SK-N-SH (cell line): Measurements from ENCODE around the gene ZKSCAN5. TPM values are rescaled to one million over a fixed set of nuclear protein-coding genes. Genes with fewer than 3 reads are reported as not detected.

ENCODE experiments used
- CTCF ChIA-PET: fragments of 300-600, 350-600 bp; formaldehyde crosslinking; extraction: SDS; loops from one replicate; lab custom pipeline; 2021; lab: Yijun Ruan, JAX
- POLR2A ChIA-PET: fragments of 350-600 bp; sonication (Branson Sonifier 250); formaldehyde crosslinking; extraction: SDS; loops from one replicate; lab custom pipeline; 2020; ENCODE audit warnings: antibody characterized with exemption, inconsistent platforms; lab: Yijun Ruan, JAX
- DNase-seq: peaks from one replicate; pipeline ENCODE4 v3.0.0; 2012
- H2AFZ ChIP-seq: fragments of 200-600 bp; sonication (generic); 2 replicates; pipeline ENCODE4 v1.8.1; 2016; ENCODE audit warnings: antibody characterized with exemption, mild to moderate bottlenecking, low read depth
- H3F3A ChIP-seq: fragments of 200-600 bp; sonication (generic); replicated peaks from 2 replicates; pipeline ENCODE3; 2016; ENCODE audit warnings: antibody characterized with exemption, mild to moderate bottlenecking; ENCODE audit not compliant: insufficient read depth
- H3K27ac ChIP-seq, 2 experiments: fragments of 200-500 bp in 1 of 2; fragments of 200-600 bp in 1 of 2; sonication (Bioruptor generic) in 1 of 2; sonication (generic), shearing (Covaris generic) in 1 of 2; 2 replicates each; pipeline versions ENCODE4 v1.5.1 to v1.6.1; 2014 to 2016; ENCODE audit warnings: low read depth in 2 of 2, inconsistent platforms in 1 of 2, low read length in 1 of 2, mild to moderate bottlenecking in 1 of 2, mixed read lengths in 1 of 2
- H3K27me3 ChIP-seq: fragments of 200-600 bp; sonication (generic), shearing (Covaris generic); 2 replicates; pipeline ENCODE4 v1.6.1; 2016; ENCODE audit warnings: mixed run types; ENCODE audit not compliant: insufficient read depth
- H3K36me3 ChIP-seq, 2 experiments: fragments of 200-500 bp in 1 of 2; fragments of 200-600 bp in 1 of 2; sonication (Bioruptor generic) in 1 of 2; sonication (generic) in 1 of 2; replicated peaks in 1 of 2; 2 replicates each; pipeline versions ENCODE3 to v1.5.1; 2014 to 2016; ENCODE audit warnings: low read length in 1 of 2, mild to moderate bottlenecking in 1 of 2; ENCODE audit not compliant: insufficient read depth in 2 of 2, control insufficient read depth in 1 of 2
- H3K4me1 ChIP-seq, 2 experiments: fragments of 200-500 bp in 1 of 2; fragments of 200-600 bp in 1 of 2; sonication (Bioruptor generic) in 1 of 2; sonication (generic), shearing (Covaris generic) in 1 of 2; 2 replicates each; pipeline versions ENCODE4 v1.5.1 to v1.6.1; 2014 to 2016; ENCODE audit warnings: low read depth in 1 of 2, low read length in 1 of 2, mixed run types in 1 of 2; ENCODE audit not compliant: insufficient read depth in 2 of 2, control insufficient read depth in 1 of 2
- H3K4me2 ChIP-seq: fragments of 200-600 bp; sonication (generic), shearing (Covaris generic); 2 replicates; pipeline ENCODE4 v1.6.1; 2017; ENCODE audit warnings: mixed run types
- H3K4me3 ChIP-seq, 2 experiments: fragments of 200-500 bp in 1 of 2; fragments of 200-600 bp in 1 of 2; sonication (Bioruptor generic) in 1 of 2; sonication (generic), shearing (Covaris generic) in 1 of 2; 2 replicates each; pipeline versions ENCODE4 v1.5.1 to v1.8.1; 2014 to 2016; ENCODE audit warnings: low read depth in 2 of 2, inconsistent platforms in 1 of 2, low read length in 1 of 2, mild to moderate bottlenecking in 1 of 2, mixed read lengths in 1 of 2, moderate library complexity in 1 of 2
- H3K79me2 ChIP-seq: fragments of 200-600 bp; sonication (generic); 2 replicates; pipeline ENCODE4 v1.8.1; 2017; ENCODE audit warnings: mild to moderate bottlenecking; ENCODE audit not compliant: insufficient read depth
- H3K9ac ChIP-seq: fragments of 200-600 bp; sonication (generic); 2 replicates; pipeline ENCODE4 v1.6.1; 2017; ENCODE audit warnings: mixed run types
- H3K9me2 ChIP-seq: fragments of 200-600 bp; sonication (generic); 2 replicates; pipeline ENCODE4 v1.6.1; 2017; ENCODE audit warnings: mixed run types
- H3K9me3 ChIP-seq: fragments of 200-600 bp; sonication (generic); 2 replicates; pipeline ENCODE4 v1.6.1; 2017; ENCODE audit warnings: mixed run types, mild to moderate bottlenecking, moderate library complexity
- H4K20me1 ChIP-seq: fragments of 200-600 bp; sonication (generic); 2 replicates; pipeline ENCODE4 v1.6.1; 2017; ENCODE audit warnings: mild to moderate bottlenecking, mixed run types; ENCODE audit not compliant: insufficient read depth
- CHD2 ChIP-seq: fragments of 150-350 bp; IDR thresholded peaks from 2 replicates; pipeline ENCODE4 v1.6.1; 2018; ENCODE audit warnings: low read length; ENCODE audit not compliant: partially characterized antibody
- ELF1 ChIP-seq: IDR thresholded peaks from 2 replicates; pipeline ENCODE4 v1.4.0; 2012
- GABPA ChIP-seq: IDR thresholded peaks from 2 replicates; pipeline ENCODE4 v1.4.0; 2012; ENCODE audit warnings: low read depth, mild to moderate bottlenecking
- POLR2AphosphoS5 ChIP-seq: IDR thresholded peaks from 2 replicates; pipeline ENCODE4 v1.6.1; 2012; ENCODE audit warnings: low read depth, low read length
- RAD21 ChIP-seq: IDR thresholded peaks from 2 replicates; pipeline ENCODE4 v1.6.1; 2012; ENCODE audit warnings: mild to moderate bottlenecking, low read length
- RFX5 ChIP-seq: IDR thresholded peaks from 2 replicates; pipeline ENCODE4 v1.6.1; 2012; ENCODE audit warnings: mild to moderate bottlenecking, improper control_type of control experiment, low read length
- SMC3 ChIP-seq: IDR thresholded peaks from 2 replicates; pipeline ENCODE4 v1.6.1; 2012; ENCODE audit warnings: low read depth, low read length, improper control_type of control experiment
- TCF12 ChIP-seq: IDR thresholded peaks from 2 replicates; pipeline ENCODE4 v1.4.0; 2012
- WGBS: methylation state at CpG from one replicate; pipeline ENCODE4 v1.1.6; 2017; ENCODE audit warnings: low lambda C conversion rate; 5-methylcytosine and 5-hydroxymethylcytosine counted together
- polyA plus RNA-seq, 3 experiments: library from polyadenylated mRNA; depleted of rRNA; stranded (reverse); fragments of >200 nt; gene quantifications; 2 replicates each; pipeline ENCODE4 v1.2.3, GENCODE V29; 2012
- TF ChIP-seq, protein P1 (sequence below): IDR thresholded peaks from 2 replicates; pipeline ENCODE4 v1.6.1; 2012; ENCODE audit warnings: mild to moderate bottlenecking, low read depth, low read length, moderate library complexity
- TF ChIP-seq, protein P2 (sequence below): fragments of 150-350 bp; IDR thresholded peaks from 2 replicates; pipeline ENCODE4 v1.6.1; 2017; ENCODE audit warnings: antibody characterized with exemption, low read length, low read depth, borderline replicate concordance
- TF ChIP-seq, protein P3 (sequence below): IDR thresholded peaks from 2 replicates; pipeline ENCODE4; 2012
- TF ChIP-seq, protein P4 (sequence below): fragments of 200-600 bp; sonication (generic); IDR thresholded peaks from 2 replicates; pipeline ENCODE4 v1.6.1; 2017; ENCODE audit warnings: antibody characterized with exemption, mild to moderate bottlenecking, moderate library complexity
- TF ChIP-seq, protein P5 (sequence below): IDR thresholded peaks from 2 replicates; pipeline ENCODE4 v1.4.0; 2012; ENCODE audit warnings: low read depth, borderline replicate concordance

Gene ZKSCAN5
- polyA plus RNA-seq, 1 of the 3 experiments (the other 2 are of a cell fraction), result 7.5 TPM

DNA sequence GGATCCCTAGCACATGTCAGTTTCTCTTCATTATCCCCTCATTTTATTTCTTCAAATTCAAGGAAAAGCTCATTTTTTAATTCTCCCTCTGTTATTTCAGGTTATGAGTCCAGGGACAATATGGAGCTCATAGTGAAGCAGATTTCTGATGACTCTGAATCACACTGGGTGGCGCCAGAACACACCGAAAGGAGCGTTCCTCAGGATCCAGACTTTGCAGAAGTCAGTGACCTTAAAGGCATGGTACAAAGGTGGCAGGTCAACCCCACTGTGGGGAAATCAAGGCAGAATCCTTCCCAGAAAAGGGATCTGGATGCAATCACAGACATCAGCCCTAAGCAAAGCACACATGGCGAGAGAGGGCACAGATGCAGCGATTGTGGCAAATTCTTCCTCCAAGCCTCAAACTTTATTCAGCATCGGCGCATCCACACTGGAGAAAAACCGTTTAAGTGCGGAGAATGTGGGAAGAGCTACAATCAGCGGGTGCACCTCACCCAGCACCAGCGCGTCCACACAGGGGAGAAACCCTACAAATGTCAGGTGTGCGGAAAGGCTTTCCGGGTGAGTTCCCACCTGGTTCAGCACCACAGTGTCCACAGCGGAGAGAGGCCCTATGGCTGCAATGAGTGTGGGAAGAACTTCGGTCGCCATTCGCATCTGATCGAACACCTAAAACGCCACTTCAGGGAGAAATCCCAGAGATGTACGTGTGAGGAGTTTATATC lies 21.4 kb downstream of the ZKSCAN5 start:
- Histone ChIP-seq H3K4me3 (no peak overlapping the region), H3K9me2 (no peaks in the 10 kb centered on the region), H3K27me3 (no peaks in the 10 kb centered on the region), H3K27ac (no peak overlapping the region), H2AFZ (no peak overlapping the region), H3K9me3 (peaks cover 7% of the 10 kb centered on the region), H3K36me3 (peaks cover 35 to 79% of the 10 kb centered on the region in 2 experiments), H3K79me2 (peaks cover 16% of the 10 kb centered on the region; the same call in 1 of the 2 replicates), H3K4me1 (no peaks in the 10 kb centered on the region), H3F3A (no peaks in the 10 kb centered on the region), H3K9ac (no peak overlapping the region), H4K20me1 (no peaks in the 10 kb centered on the region), H3K4me2 (no peak overlapping the region)
- no peak for DNase-seq
- WGBS, result 93% methylated on average over 21 of the region's 21 CpGs
- ChIA-PET CTCF (interaction anchor here (0.6 to 1.6 kb wide), 9 partner anchors 8 to 393 kb away, joined by 3 to 8 read pairs (median 4); partner anchors contain the start of gene ZSCAN25), POLR2A (no interaction called here)
- TF ChIP-seq TCF12, result no peak
- TF ChIP-seq, protein P1, sequence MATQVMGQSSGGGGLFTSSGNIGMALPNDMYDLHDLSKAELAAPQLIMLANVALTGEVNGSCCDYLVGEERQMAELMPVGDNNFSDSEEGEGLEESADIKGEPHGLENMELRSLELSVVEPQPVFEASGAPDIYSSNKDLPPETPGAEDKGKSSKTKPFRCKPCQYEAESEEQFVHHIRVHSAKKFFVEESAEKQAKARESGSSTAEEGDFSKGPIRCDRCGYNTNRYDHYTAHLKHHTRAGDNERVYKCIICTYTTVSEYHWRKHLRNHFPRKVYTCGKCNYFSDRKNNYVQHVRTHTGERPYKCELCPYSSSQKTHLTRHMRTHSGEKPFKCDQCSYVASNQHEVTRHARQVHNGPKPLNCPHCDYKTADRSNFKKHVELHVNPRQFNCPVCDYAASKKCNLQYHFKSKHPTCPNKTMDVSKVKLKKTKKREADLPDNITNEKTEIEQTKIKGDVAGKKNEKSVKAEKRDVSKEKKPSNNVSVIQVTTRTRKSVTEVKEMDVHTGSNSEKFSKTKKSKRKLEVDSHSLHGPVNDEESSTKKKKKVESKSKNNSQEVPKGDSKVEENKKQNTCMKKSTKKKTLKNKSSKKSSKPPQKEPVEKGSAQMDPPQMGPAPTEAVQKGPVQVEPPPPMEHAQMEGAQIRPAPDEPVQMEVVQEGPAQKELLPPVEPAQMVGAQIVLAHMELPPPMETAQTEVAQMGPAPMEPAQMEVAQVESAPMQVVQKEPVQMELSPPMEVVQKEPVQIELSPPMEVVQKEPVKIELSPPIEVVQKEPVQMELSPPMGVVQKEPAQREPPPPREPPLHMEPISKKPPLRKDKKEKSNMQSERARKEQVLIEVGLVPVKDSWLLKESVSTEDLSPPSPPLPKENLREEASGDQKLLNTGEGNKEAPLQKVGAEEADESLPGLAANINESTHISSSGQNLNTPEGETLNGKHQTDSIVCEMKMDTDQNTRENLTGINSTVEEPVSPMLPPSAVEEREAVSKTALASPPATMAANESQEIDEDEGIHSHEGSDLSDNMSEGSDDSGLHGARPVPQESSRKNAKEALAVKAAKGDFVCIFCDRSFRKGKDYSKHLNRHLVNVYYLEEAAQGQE, result no peak
- no peak for TF ChIP-seq ELF1
- peak; percentile 69 for TF ChIP-seq RAD21
- TF ChIP-seq, protein P2, sequence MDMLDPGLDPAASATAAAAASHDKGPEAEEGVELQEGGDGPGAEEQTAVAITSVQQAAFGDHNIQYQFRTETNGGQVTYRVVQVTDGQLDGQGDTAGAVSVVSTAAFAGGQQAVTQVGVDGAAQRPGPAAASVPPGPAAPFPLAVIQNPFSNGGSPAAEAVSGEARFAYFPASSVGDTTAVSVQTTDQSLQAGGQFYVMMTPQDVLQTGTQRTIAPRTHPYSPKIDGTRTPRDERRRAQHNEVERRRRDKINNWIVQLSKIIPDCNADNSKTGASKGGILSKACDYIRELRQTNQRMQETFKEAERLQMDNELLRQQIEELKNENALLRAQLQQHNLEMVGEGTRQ, result no peak
- no peak for TF ChIP-seq CHD2
- peak; percentile 34 for TF ChIP-seq SMC3
- TF ChIP-seq, protein P3, sequence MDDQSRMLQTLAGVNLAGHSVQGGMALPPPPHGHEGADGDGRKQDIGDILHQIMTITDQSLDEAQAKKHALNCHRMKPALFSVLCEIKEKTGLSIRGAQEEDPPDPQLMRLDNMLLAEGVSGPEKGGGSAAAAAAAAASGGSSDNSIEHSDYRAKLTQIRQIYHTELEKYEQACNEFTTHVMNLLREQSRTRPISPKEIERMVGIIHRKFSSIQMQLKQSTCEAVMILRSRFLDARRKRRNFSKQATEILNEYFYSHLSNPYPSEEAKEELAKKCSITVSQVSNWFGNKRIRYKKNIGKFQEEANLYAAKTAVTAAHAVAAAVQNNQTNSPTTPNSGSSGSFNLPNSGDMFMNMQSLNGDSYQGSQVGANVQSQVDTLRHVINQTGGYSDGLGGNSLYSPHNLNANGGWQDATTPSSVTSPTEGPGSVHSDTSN, result no peak
- no peak for TF ChIP-seq GABPA
- TF ChIP-seq POLR2AphosphoS5, result no peak
- TF ChIP-seq, protein P4, sequence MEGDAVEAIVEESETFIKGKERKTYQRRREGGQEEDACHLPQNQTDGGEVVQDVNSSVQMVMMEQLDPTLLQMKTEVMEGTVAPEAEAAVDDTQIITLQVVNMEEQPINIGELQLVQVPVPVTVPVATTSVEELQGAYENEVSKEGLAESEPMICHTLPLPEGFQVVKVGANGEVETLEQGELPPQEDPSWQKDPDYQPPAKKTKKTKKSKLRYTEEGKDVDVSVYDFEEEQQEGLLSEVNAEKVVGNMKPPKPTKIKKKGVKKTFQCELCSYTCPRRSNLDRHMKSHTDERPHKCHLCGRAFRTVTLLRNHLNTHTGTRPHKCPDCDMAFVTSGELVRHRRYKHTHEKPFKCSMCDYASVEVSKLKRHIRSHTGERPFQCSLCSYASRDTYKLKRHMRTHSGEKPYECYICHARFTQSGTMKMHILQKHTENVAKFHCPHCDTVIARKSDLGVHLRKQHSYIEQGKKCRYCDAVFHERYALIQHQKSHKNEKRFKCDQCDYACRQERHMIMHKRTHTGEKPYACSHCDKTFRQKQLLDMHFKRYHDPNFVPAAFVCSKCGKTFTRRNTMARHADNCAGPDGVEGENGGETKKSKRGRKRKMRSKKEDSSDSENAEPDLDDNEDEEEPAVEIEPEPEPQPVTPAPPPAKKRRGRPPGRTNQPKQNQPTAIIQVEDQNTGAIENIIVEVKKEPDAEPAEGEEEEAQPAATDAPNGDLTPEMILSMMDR, result peak; percentile 58
- TF ChIP-seq RFX5, result no peak
- TF ChIP-seq, protein P5, sequence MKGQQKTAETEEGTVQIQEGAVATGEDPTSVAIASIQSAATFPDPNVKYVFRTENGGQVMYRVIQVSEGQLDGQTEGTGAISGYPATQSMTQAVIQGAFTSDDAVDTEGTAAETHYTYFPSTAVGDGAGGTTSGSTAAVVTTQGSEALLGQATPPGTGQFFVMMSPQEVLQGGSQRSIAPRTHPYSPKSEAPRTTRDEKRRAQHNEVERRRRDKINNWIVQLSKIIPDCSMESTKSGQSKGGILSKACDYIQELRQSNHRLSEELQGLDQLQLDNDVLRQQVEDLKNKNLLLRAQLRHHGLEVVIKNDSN, result no peak
